Stomach (tissue), 9 donors: ENCODE results near the gene ARHGAP22. TPM values are rescaled to one million over a fixed set of nuclear protein-coding genes. Genes with fewer than 3 reads are reported as not detected.

Experiments
- DNase-seq, 2 donors: peaks; one replicate each; pipeline versions ENCODE4 v3.0.0 to v3.0.0-alpha.2; 2013 to 2019
- H3K27ac ChIP-seq, 5 donors: fragments of 200-600 bp in 4 of 5; sonication (generic) in 4 of 5; one replicate each; pipeline ENCODE4 v1.5.1; 2013 to 2019; ENCODE audit warnings: mild to moderate bottlenecking in 1 of 5, moderate library complexity in 1 of 5
- H3K27me3 ChIP-seq, 3 donors: fragments of 200-600 bp; sonication (generic); one replicate each; pipeline ENCODE4 v1.5.1; 2017 to 2019; ENCODE audit warnings: mixed run types in 1 of 3
- H3K36me3 ChIP-seq, 4 donors: fragments of 200-600 bp; sonication (generic); 1 replicate in 3 of 4; 2 replicates in 1 of 4; pipeline ENCODE4 v1.5.1; 2016 to 2019
- H3K4me1 ChIP-seq, 4 donors: fragments of 200-600 bp; sonication (generic); one replicate each; pipeline ENCODE4 v1.5.1; 2016 to 2019
- H3K4me3 ChIP-seq, 4 donors: fragments of 200-600 bp; sonication (generic) in 3 of 4; one replicate each; pipeline ENCODE4 v1.5.1; 2016 to 2019; ENCODE audit warnings: mild to moderate bottlenecking in 1 of 4
- H3K9me3 ChIP-seq, 4 donors: fragments of 200-600 bp; sonication (generic); one replicate each; pipeline ENCODE4 v1.5.1; 2016 to 2019
- CTCF ChIP-seq, 7 experiments: fragments of 450-650 bp in 4 of 7; fragments of 200-600 bp in 3 of 7; sonication (generic) in 3 of 7; IDR thresholded peaks; one replicate each; pipeline ENCODE4 v1.5.1; 2016 to 2019; ENCODE audit warnings: antibody characterized with exemption in 7 of 7, control low read depth in 2 of 7, mild to moderate bottlenecking in 1 of 7
- EP300 ChIP-seq: sonication (generic); formaldehyde crosslinking; IDR thresholded peaks from one replicate; pipeline ENCODE4 v1.6.1; 2017; ENCODE audit warnings: antibody characterized with exemption
- POLR2A ChIP-seq, 4 donors: fragments of 450-650 bp; IDR thresholded peaks; one replicate each; pipeline ENCODE4 v1.6.1; 2016; ENCODE audit warnings: antibody characterized with exemption in 4 of 4, control low read depth in 2 of 4, mild to moderate bottlenecking in 1 of 4, moderate library complexity in 1 of 4
- POLR2AphosphoS5 ChIP-seq, 3 donors: sonication (generic); formaldehyde crosslinking; IDR thresholded peaks; one replicate each; pipeline ENCODE4 v1.6.1; 2016; ENCODE audit warnings: antibody characterized with exemption in 3 of 3
- WGBS, 5 donors: extraction: QIAGEN DNeasy Blood & Tissue Kit in 3 of 5; methylation state at CpG; one replicate each; pipeline versions ENCODE4 v1.1.5 to v1.1.7; 2013 to 2018; 5-methylcytosine and 5-hydroxymethylcytosine counted together
- intact Hi-C: fragments of 100-400 bp; cut with DNase I; formaldehyde crosslinking; loops from one replicate; pipeline ENCODE4 v1.15.1; 2023; ENCODE audit warnings: low total_unique reads
- polyA plus RNA-seq, 3 donors: library from polyadenylated mRNA; stranded (reverse); fragments of 200-250 nt; gene quantifications; one replicate each; pipeline ENCODE4 v1.2.3, GENCODE V29; 2013
- total RNA-seq, 5 donors: library from RNA; depleted of rRNA; stranded (reverse); fragments of >200 nt; gene quantifications; one replicate each; pipeline versions ENCODE4 v1.1.0 to v1.2.3, GENCODE V29; 2014 to 2016
- donor health status: healthy with polysubstance abuse.
- donor health status: Bipolar disorder and iron deficiency.
- donor health status: healthy.

Gene ARHGAP22
- total and polyA plus RNA-seq, 8 donors = 1.3 to 28.6 (median 2.2) TPM; not detected in 1

- TF ChIP-seq CTCF (IDR thresholded peaks at IDR 0.05) (no peak), EP300 (no peak), POLR2A (IDR thresholded peaks at IDR 0.05) (no peak), POLR2AphosphoS5 (IDR thresholded peaks at IDR 0.05) (no peak)
- WGBS, 5 donors = 45 to 79% (median 71%) methylated on average over 5 of the region's 5 CpGs
- Histone ChIP-seq H3K27ac (peak overlapping the region in 1 of 5 donors; percentile 32), H3K4me3 (no peak overlapping the region), H3K36me3 (no peaks in the 10 kb centered on the region), H3K9me3 (peaks cover 0 to 7% (median 0%) of the 10 kb centered on the region in 4 donors), H3K4me1 (no peaks in the 10 kb centered on the region), H3K27me3 (no peaks in the 10 kb centered on the region)
- intact Hi-C loops = no loop called here
- DNase-seq = peak in 1 of 2 donors; percentile 67
Observed at GRCh38 chr10:48589266-48589665, 15.6 kb downstream of the ARHGAP22 start.

GRCh38 chr10:48587819-48588218 lies 17.1 kb downstream of the ARHGAP22 start:
- intact Hi-C loops = no loop called here
- Histone ChIP-seq H3K27me3 (no peaks in the 10 kb centered on the region), H3K4me3 (no peak overlapping the region), H3K36me3 (no peaks in the 10 kb centered on the region), H3K27ac (no peak overlapping the region), H3K4me1 (no peaks in the 10 kb centered on the region), H3K9me3 (peaks cover 0 to 7% (median 0%) of the 10 kb centered on the region in 4 donors)
- 88 to 96% (median 92%) methylated on average over 3 of the region's 3 CpGs for WGBS, 5 donors
- DNase-seq = no peak
- no peak for TF ChIP-seq POLR2AphosphoS5 (IDR thresholded peaks at IDR 0.05)
- no peak for TF ChIP-seq POLR2A (IDR thresholded peaks at IDR 0.05)
- no peak for TF ChIP-seq CTCF (IDR thresholded peaks at IDR 0.05)
- no peak for TF ChIP-seq EP300

GRCh38 chr10:48587101-48587500 lies 17.8 kb downstream of the ARHGAP22 start:
- Histone ChIP-seq H3K36me3 (no peaks in the 10 kb centered on the region), H3K27ac (no peak overlapping the region), H3K9me3 (peaks cover 0 to 7% (median 0%) of the 10 kb centered on the region in 4 donors), H3K27me3 (no peaks in the 10 kb centered on the region), H3K4me3 (no peak overlapping the region), H3K4me1 (no peaks in the 10 kb centered on the region)
- intact Hi-C loops = no loop called here
- 21 to 67% (median 25%) methylated on average over 1 to 2 of the region's 2 CpGs for WGBS, 5 donors
- no peak for DNase-seq
- TF ChIP-seq POLR2AphosphoS5 (IDR thresholded peaks at IDR 0.05) = no peak
- no peak for TF ChIP-seq POLR2A (IDR thresholded peaks at IDR 0.05)
- TF ChIP-seq EP300 = no peak
- no peak for TF ChIP-seq CTCF (IDR thresholded peaks at IDR 0.05)

- no peak for DNase-seq
- H3K27ac ChIP-seq = no peak overlapping the region
Observed at GRCh38 chr10:48582970-48583369, 21.9 kb downstream of the ARHGAP22 start.

More at GRCh38 chr10:48582970-48583369, 21.9 kb downstream of the ARHGAP22 start:
- peaks cover 0 to 7% (median 0%) of the 10 kb centered on the region in 4 donors for H3K9me3 ChIP-seq
- TF ChIP-seq POLR2AphosphoS5 (IDR thresholded peaks at IDR 0.05) = no peak
- no peak for TF ChIP-seq EP300
- TF ChIP-seq CTCF (IDR thresholded peaks at IDR 0.05) = no peak
- TF ChIP-seq POLR2A (IDR thresholded peaks at IDR 0.05) = no peak
- intact Hi-C loops = no loop called here
- no peaks in the 10 kb centered on the region for H3K27me3 ChIP-seq
- no peak overlapping the region for H3K4me3 ChIP-seq
- WGBS, 5 donors = 81 to 97% (median 88%) methylated on average over 3 to 10 of the region's 10 CpGs
- no peaks in the 10 kb centered on the region for H3K36me3 ChIP-seq
- peaks cover 0 to 11% (median 0%) of the 10 kb centered on the region in 4 donors for H3K4me1 ChIP-seq
